ENCODE measurements around the gene RIN2.

The RIN2 gene

DNA sequence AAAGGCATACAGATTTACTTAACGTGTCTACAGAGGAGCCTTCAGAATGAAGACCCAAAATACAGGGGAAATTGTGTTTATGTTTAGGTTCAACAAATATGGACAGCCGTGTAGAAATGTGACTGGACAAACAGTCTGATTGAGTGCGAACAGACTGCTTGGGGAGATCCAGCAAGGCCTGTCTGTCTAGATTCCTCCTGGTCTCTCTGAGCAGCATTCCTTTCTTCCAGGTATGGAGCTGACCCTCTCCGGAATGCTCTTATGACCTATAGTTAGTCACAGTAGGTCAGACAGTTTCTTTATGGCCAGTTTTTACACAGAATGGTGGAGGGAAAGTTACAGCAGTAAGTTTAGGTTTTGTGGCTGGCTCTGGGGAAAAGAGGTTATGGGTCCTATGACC is 9.0 kb downstream of the RIN2 start:
- Histone ChIP-seq H3F3A (ENCODE audit: insufficient read depth, low read length) (no peaks in the 10 kb centered on the region), H3K9me3 (ENCODE audit: low read length) (no peaks in the 10 kb centered on the region), H3K9me2 (ENCODE audit: low read depth, low read length) (no peaks in the 10 kb centered on the region), H3K27ac (ENCODE audit: low read depth, low read length, poor library complexity, severe bottlenecking) (no peak overlapping the region), H3K79me2 (ENCODE audit: insufficient read depth, low read length) (no peaks in the 10 kb centered on the region), H3K4me2 (ENCODE audit: low read length) (no peak overlapping the region), H3K36me3 (ENCODE audit: insufficient read depth, low read length) (no peaks in the 10 kb centered on the region), H4K20me1 (ENCODE audit: insufficient read depth, low read length) (no peaks in the 10 kb centered on the region), H3K4me1 (ENCODE audit: insufficient read depth, low read length, severe bottlenecking) (no peaks in the 10 kb centered on the region), H3K9ac (ENCODE audit: low read length) (no peak overlapping the region), H3K27me3 (ENCODE audit: insufficient read depth, low read length) (no peaks in the 10 kb centered on the region; the same call in 1 of the 2 replicates), H2AFZ (ENCODE audit: low read length) (no peak overlapping the region), H3K4me3 (ENCODE audit: low read depth, low read length, poor library complexity, severe bottlenecking) (no peak overlapping the region)
- no peak for TF ChIP-seq EZH2 (IDR thresholded peaks at IDR 0.05; ENCODE audit: borderline replicate concordance, low read length)

DNA sequence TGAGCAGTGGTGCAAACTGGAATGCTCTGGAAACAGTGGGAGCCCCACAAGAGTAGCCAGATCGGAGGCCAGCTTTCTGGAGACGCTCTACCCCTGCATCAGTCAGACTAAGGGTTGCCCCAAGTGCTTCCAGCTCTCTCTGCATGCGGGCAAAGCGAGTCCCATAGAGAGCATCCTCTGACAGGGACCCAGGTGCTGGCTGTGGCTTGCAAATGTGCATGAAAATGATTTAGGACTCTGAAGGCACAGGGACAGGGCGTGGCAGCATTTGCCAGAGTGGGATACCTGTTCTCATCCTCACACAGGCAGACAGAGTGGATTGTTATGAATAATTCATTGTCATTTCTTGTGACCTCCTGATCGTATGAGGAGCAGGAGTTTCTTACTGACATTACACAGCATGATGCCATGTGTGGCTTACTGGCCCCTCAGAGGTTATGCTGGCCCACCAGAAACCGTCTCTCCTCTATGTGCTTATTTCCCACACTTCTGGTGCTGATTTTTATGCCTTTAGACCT is 10.3 kb downstream of the RIN2 start:
- H3K27ac ChIP-seq (ENCODE audit: low read depth, low read length, poor library complexity, severe bottlenecking), result no peak overlapping the region
- no peak overlapping the region for H3K4me2 ChIP-seq (ENCODE audit: low read length)
- H3K79me2 ChIP-seq (ENCODE audit: insufficient read depth, low read length), result no peaks in the 10 kb centered on the region

DNA sequence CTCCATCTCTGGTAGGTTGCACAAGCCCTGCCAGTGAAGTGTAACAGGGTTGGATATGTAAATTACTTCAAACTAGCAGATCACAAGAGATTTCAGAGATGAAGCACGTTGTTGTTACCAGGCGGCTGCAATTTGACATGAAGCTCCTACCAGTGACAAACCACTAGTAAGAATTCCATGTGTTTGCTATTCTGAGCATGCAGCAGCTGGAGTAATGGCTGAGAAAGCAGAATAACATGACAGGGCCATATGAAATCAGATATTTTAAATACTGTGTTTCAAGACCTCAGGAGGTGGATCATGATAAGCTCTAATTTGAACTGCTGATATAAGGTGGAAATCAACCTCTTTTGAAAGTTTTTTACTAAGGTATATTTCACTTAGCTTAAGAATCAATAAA is 11.4 kb downstream of the RIN2 start:
- Histone ChIP-seq H3K4me3 (ENCODE audit: low read depth, low read length, poor library complexity, severe bottlenecking) (no peak overlapping the region), H3K9ac (ENCODE audit: low read length) (no peak overlapping the region), H3K36me3 (ENCODE audit: insufficient read depth, low read length) (no peaks in the 10 kb centered on the region), H3K27ac (ENCODE audit: low read depth, low read length, poor library complexity, severe bottlenecking) (no peak overlapping the region), H3K9me3 (ENCODE audit: low read length) (no peaks in the 10 kb centered on the region), H3K4me1 (ENCODE audit: insufficient read depth, low read length, severe bottlenecking) (no peaks in the 10 kb centered on the region), H3K4me2 (ENCODE audit: low read length) (no peak overlapping the region), H2AFZ (ENCODE audit: low read length) (no peak overlapping the region), H3F3A (ENCODE audit: insufficient read depth, low read length) (no peaks in the 10 kb centered on the region), H3K79me2 (ENCODE audit: insufficient read depth, low read length) (no peaks in the 10 kb centered on the region), H4K20me1 (ENCODE audit: insufficient read depth, low read length) (no peaks in the 10 kb centered on the region), H3K27me3 (ENCODE audit: insufficient read depth, low read length) (peaks cover 6% of the 10 kb centered on the region), H3K9me2 (ENCODE audit: low read depth, low read length) (no peaks in the 10 kb centered on the region)
- TF ChIP-seq EZH2 (IDR thresholded peaks at IDR 0.05; ENCODE audit: borderline replicate concordance, low read length), result no peak
- TF ChIP-seq, protein P1, sequence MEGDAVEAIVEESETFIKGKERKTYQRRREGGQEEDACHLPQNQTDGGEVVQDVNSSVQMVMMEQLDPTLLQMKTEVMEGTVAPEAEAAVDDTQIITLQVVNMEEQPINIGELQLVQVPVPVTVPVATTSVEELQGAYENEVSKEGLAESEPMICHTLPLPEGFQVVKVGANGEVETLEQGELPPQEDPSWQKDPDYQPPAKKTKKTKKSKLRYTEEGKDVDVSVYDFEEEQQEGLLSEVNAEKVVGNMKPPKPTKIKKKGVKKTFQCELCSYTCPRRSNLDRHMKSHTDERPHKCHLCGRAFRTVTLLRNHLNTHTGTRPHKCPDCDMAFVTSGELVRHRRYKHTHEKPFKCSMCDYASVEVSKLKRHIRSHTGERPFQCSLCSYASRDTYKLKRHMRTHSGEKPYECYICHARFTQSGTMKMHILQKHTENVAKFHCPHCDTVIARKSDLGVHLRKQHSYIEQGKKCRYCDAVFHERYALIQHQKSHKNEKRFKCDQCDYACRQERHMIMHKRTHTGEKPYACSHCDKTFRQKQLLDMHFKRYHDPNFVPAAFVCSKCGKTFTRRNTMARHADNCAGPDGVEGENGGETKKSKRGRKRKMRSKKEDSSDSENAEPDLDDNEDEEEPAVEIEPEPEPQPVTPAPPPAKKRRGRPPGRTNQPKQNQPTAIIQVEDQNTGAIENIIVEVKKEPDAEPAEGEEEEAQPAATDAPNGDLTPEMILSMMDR (IDR thresholded peaks at IDR 0.05; ENCODE audit: low read length), result no peak

More for the DNA sequence above, 10.3 kb downstream of the RIN2 start:
- Histone ChIP-seq H3K9ac (ENCODE audit: low read length) (no peak overlapping the region), H3F3A (ENCODE audit: insufficient read depth, low read length) (no peaks in the 10 kb centered on the region), H3K9me2 (ENCODE audit: low read depth, low read length) (no peaks in the 10 kb centered on the region), H3K4me1 (ENCODE audit: insufficient read depth, low read length, severe bottlenecking) (no peaks in the 10 kb centered on the region), H3K27me3 (ENCODE audit: insufficient read depth, low read length) (peaks cover 6% of the 10 kb centered on the region), H4K20me1 (ENCODE audit: insufficient read depth, low read length) (no peaks in the 10 kb centered on the region), H3K9me3 (ENCODE audit: low read length) (no peaks in the 10 kb centered on the region), H3K36me3 (ENCODE audit: insufficient read depth, low read length) (no peaks in the 10 kb centered on the region), H2AFZ (ENCODE audit: low read length) (no peak overlapping the region), H3K4me3 (ENCODE audit: low read depth, low read length, poor library complexity, severe bottlenecking) (no peak overlapping the region)
- no peak for TF ChIP-seq EZH2 (IDR thresholded peaks at IDR 0.05; ENCODE audit: borderline replicate concordance, low read length)
- TF ChIP-seq, protein P1 (IDR thresholded peaks at IDR 0.05; ENCODE audit: low read length), result no peak

DNA sequence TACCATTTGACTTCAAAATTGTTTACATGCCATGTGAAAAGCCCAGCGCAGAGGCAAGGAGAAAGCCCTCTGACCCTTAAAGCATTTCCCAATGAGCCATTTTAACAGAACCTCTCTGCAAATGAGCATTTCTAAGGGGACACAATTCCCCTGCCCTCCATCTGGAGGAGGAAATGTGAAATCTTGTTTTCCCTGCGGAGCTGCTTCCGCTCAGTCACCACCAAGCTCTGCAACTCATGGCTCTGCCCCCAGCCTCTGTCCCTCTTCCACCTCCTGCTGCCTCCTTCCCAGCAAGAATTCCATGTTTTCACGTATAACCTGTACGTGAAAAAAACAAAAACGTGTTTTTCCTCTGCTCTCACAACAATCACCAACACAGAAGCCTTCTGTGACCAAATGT is 12.3 kb downstream of the RIN2 start:
- no peak overlapping the region for H3K27ac ChIP-seq (ENCODE audit: low read depth, low read length, poor library complexity, severe bottlenecking)
- TF ChIP-seq EZH2 (IDR thresholded peaks at IDR 0.05; ENCODE audit: borderline replicate concordance, low read length), result no peak
- TF ChIP-seq, protein P1 (IDR thresholded peaks at IDR 0.05; ENCODE audit: low read length), result no peak
- H2AFZ ChIP-seq (ENCODE audit: low read length), result no peak overlapping the region
- no peak overlapping the region for H3K9ac ChIP-seq (ENCODE audit: low read length)
- H3K36me3 ChIP-seq (ENCODE audit: insufficient read depth, low read length), result no peaks in the 10 kb centered on the region
- peaks cover 6% of the 10 kb centered on the region for H3K27me3 ChIP-seq (ENCODE audit: insufficient read depth, low read length)
- no peaks in the 10 kb centered on the region for H3K9me3 ChIP-seq (ENCODE audit: low read length)
- no peak overlapping the region for H3K4me2 ChIP-seq (ENCODE audit: low read length)
- no peaks in the 10 kb centered on the region for H3K4me1 ChIP-seq (ENCODE audit: insufficient read depth, low read length, severe bottlenecking)
- no peak overlapping the region for H3K4me3 ChIP-seq (ENCODE audit: low read depth, low read length, poor library complexity, severe bottlenecking)
- no peaks in the 10 kb centered on the region for H3K79me2 ChIP-seq (ENCODE audit: insufficient read depth, low read length)
- no peaks in the 10 kb centered on the region for H4K20me1 ChIP-seq (ENCODE audit: insufficient read depth, low read length)
- no peaks in the 10 kb centered on the region for H3K9me2 ChIP-seq (ENCODE audit: low read depth, low read length)
- H3F3A ChIP-seq (ENCODE audit: insufficient read depth, low read length), result no peaks in the 10 kb centered on the region

Data from OCI-LY1 (cell line).